PFSK-1 (cell line): ENCODE results near the gene MRGPRG.

ENCODE experiments used
- FOXP2 ChIP-seq: optimal IDR thresholded peaks from 2 replicates; pipeline ENCODE3; 2011; ENCODE audit warnings: borderline replicate concordance, control low read depth, inconsistent platforms; ENCODE audit not compliant: insufficient read depth; ENCODE audit errors: extremely low read length, extremely low read depth
- POLR2AphosphoS5 ChIP-seq: IDR thresholded peaks from 2 replicates; pipeline ENCODE4 v1.6.1; 2012; ENCODE audit warnings: low read depth, mild to moderate bottlenecking, control low read depth, low read length, moderate library complexity
- REST ChIP-seq, 2 experiments: IDR thresholded peaks; 2 replicates each; pipeline versions ENCODE4 v1.6.1 to v1.8.0; 2011 to 2012; ENCODE audit warnings: low read depth in 2 of 2, low read length in 2 of 2, control low read depth in 1 of 2, inconsistent platforms in 1 of 2, mild to moderate bottlenecking in 1 of 2, moderate library complexity in 1 of 2; ENCODE audit not compliant: insufficient read depth in 1 of 2
- SIN3A ChIP-seq: IDR thresholded peaks from 2 replicates; pipeline ENCODE4 v1.6.1; 2012; ENCODE audit warnings: mild to moderate bottlenecking, low read length, moderate library complexity, borderline replicate concordance; ENCODE audit not compliant: insufficient read depth
- TAF1 ChIP-seq: IDR thresholded peaks from 2 replicates; pipeline ENCODE4 v1.6.1; 2012; ENCODE audit warnings: low read length, control low read depth, borderline replicate concordance; ENCODE audit not compliant: insufficient read depth

The MRGPRG gene

GRCh38 chr11:3192511-3193372 lies 25.9 kb downstream of the MRGPRG start:
- no peak for TF ChIP-seq REST (IDR thresholded peaks at IDR 0.05; ENCODE audit: insufficient read depth in 1 of 2, low read depth in 2 of 2, low read length in 2 of 2)
- TF ChIP-seq POLR2AphosphoS5: no peak
- no peak for TF ChIP-seq SIN3A
- TF ChIP-seq FOXP2: no peak
- no peak for TF ChIP-seq TAF1

- no peak for TF ChIP-seq SIN3A
- TF ChIP-seq REST (IDR thresholded peaks at IDR 0.05; ENCODE audit: insufficient read depth in 1 of 2, low read depth in 2 of 2, low read length in 2 of 2): no peak
- no peak for TF ChIP-seq POLR2AphosphoS5
- no peak for TF ChIP-seq FOXP2
- TF ChIP-seq TAF1: no peak
Measured at GRCh38 chr11:3191586-3192324, 26.9 kb downstream of the MRGPRG start.

GRCh38 chr11:3190600-3190999 lies 28.0 kb downstream of the MRGPRG start:
- TF ChIP-seq SIN3A (no peak), TAF1 (no peak), POLR2AphosphoS5 (no peak), REST (IDR thresholded peaks at IDR 0.05; ENCODE audit: insufficient read depth in 1 of 2, low read depth in 2 of 2, low read length in 2 of 2) (no peak), FOXP2 (no peak)

- TF ChIP-seq SIN3A (no peak), REST (IDR thresholded peaks at IDR 0.05; ENCODE audit: insufficient read depth in 1 of 2, low read depth in 2 of 2, low read length in 2 of 2) (no peak), TAF1 (no peak), FOXP2 (no peak), POLR2AphosphoS5 (no peak)
Measured at GRCh38 chr11:3189886-3190583, 28.6 kb downstream of the MRGPRG start.
